Posterior vena cava (tissue), 2 donors: ENCODE results near the gene BCAS3. TPM values are rescaled to one million over a fixed set of nuclear protein-coding genes. Genes with fewer than 3 reads are reported as not detected.

Experiments used
- DNase-seq: peaks from one replicate; pipeline ENCODE4 v3.0.0-alpha.2; 2020; ENCODE audit warnings: low spot score
- intact Hi-C, 2 donors: fragments of 100-400 bp; cut with DNase I; formaldehyde crosslinking; loops; one replicate each; pipeline versions ENCODE4 v1.14.1 to v1.14.2; 2022 to 2023
- total RNA-seq, 2 donors: library from RNA; stranded (reverse); fragmentation: NEBNext Ultra II Directional; extraction: Animal tissue kit (Norgen Biotek cat#: 25700); gene quantifications; one replicate each; pipeline ENCODE4 v1.2.1, GENCODE V29; 2021
- donor health status: DM: yes; HTN: yes; CAD: no.
- donor health status: DM: yes; HTN: yes; CAD: no.

BCAS3 gene
- total RNA-seq, 2 donors from 2014 or later = 22.5 to 23.6 TPM

GRCh38 chr17:61279476-61280145 is 602.0 kb downstream of the BCAS3 start:
- no peak for DNase-seq
- intact Hi-C loops = no loop called here

- DNase-seq = no peak
- intact Hi-C loops = no loop called here
Measured at GRCh38 chr17:61280338-61280737, 602.7 kb downstream of the BCAS3 start.

- intact Hi-C loops = no loop called here
- no peak for DNase-seq
Measured at GRCh38 chr17:61280851-61281250, 603.2 kb downstream of the BCAS3 start.

GRCh38 chr17:61282377-61282776 is 604.7 kb downstream of the BCAS3 start:
- intact Hi-C loops = no loop called here

GRCh38 chr17:61283043-61283442 is 605.4 kb downstream of the BCAS3 start:
- intact Hi-C loops = no loop called here
- DNase-seq = no peak

More at GRCh38 chr17:61282377-61282776, 604.7 kb downstream of the BCAS3 start:
- no peak for DNase-seq

- intact Hi-C loops = no loop called here
- DNase-seq = no peak
Measured at GRCh38 chr17:61284174-61284573, 606.5 kb downstream of the BCAS3 start.

- intact Hi-C loops = no loop called here
- no peak for DNase-seq
Measured at GRCh38 chr17:61284746-61285145, 607.1 kb downstream of the BCAS3 start.

- no peak for DNase-seq
- intact Hi-C loops = no loop called here
Measured at GRCh38 chr17:61285526-61286320, 608.1 kb downstream of the BCAS3 start.

GRCh38 chr17:61286449-61286848 is 608.8 kb downstream of the BCAS3 start:
- intact Hi-C loops = no loop called here
- no peak for DNase-seq

GRCh38 chr17:61289408-61290385 is 612.0 kb downstream of the BCAS3 start:
- no peak for DNase-seq
- intact Hi-C loops = no loop called here

- intact Hi-C loops = no loop called here
- no peak for DNase-seq
Measured at GRCh38 chr17:61291451-61292285, 614.0 kb downstream of the BCAS3 start.

- intact Hi-C loops = no loop called here
- DNase-seq = no peak
Measured at GRCh38 chr17:61294286-61294685, 616.6 kb downstream of the BCAS3 start.

GRCh38 chr17:61294777-61295176 is 617.1 kb downstream of the BCAS3 start:
- no peak for DNase-seq
- intact Hi-C loops = no loop called here

- DNase-seq = no peak
- intact Hi-C loops = no loop called here
Measured at GRCh38 chr17:61296058-61296457, 618.4 kb downstream of the BCAS3 start.

- DNase-seq = no peak
- intact Hi-C loops = no loop called here
Measured at GRCh38 chr17:61299517-61300513, 622.2 kb downstream of the BCAS3 start.

GRCh38 chr17:61302953-61303816 is 625.5 kb downstream of the BCAS3 start:
- intact Hi-C loops = no loop called here

GRCh38 chr17:61303817-61304096 is 626.1 kb downstream of the BCAS3 start:
- intact Hi-C loops = no loop called here
- DNase-seq = no peak

More at GRCh38 chr17:61302953-61303816, 625.5 kb downstream of the BCAS3 start:
- DNase-seq = no peak
